ENCODE measurements around the gene WWOX. TPM values are rescaled to one million over a fixed set of nuclear protein-coding genes. Genes with fewer than 3 reads are reported as not detected.

Gene WWOX
- total and polyA plus RNA-seq, 2 of the 13 experiments (the other 11 are each of a cell fraction or from before 2014, with no cell fraction given) = 9.1 to 37.4 TPM

- BruUV-seq (replicated peaks) = no TSS peak
- no peak for TF ChIP-seq YY1 (IDR thresholded peaks at IDR 0.05; ENCODE audit: insufficient read depth, insufficient replicate concordance, low read depth, low read length)
- Histone ChIP-seq H3K36me3 (replicated peaks in 1 of 2; ENCODE audit: control insufficient read depth in 1 of 2, insufficient read depth in 2 of 2, low read length in 2 of 2) (no peaks in the 10 kb centered on the region), H4K20me1 (ENCODE audit: insufficient read depth, low read length) (no peaks in the 10 kb centered on the region), H3K79me2 (ENCODE audit: insufficient read depth, low read length) (no peaks in the 10 kb centered on the region), H3K27ac (ENCODE audit: extremely low read length, insufficient read depth, low read length) (no peak overlapping the region), H3K27me3 (ENCODE audit: control insufficient read depth in 1 of 2, insufficient read depth in 2 of 2, low read length in 2 of 2) (no peaks in the 10 kb centered on the region), H3K9me3 (ENCODE audit: low read length) (no peaks in the 10 kb centered on the region), H3K4me2 (ENCODE audit: low read depth, low read length) (no peak overlapping the region), H3K4me3 (replicated peaks in 1 of 3; ENCODE audit: insufficient read depth in 1 of 3, low read depth in 2 of 3, low read length in 3 of 3) (no peak overlapping the region), H3K4me1 (ENCODE audit: insufficient read depth, low read length) (peaks cover 69% of the 10 kb centered on the region), H2AFZ (ENCODE audit: low read length) (no peak overlapping the region), H3K9ac (ENCODE audit: insufficient read depth, low read depth, low read length) (no peak overlapping the region)
- intact Hi-C loops (cut with micrococcal nuclease; ENCODE audit: unreplicated experiment) = no loop called here
- no peak for DNase-seq (ENCODE audit: low spot score)
- CTCF ChIA-PET (ENCODE audit: low intra/inter-chr PET ratio, low total read pairs) = no interaction called here
- ATAC-seq = no peak
- no peak for FAIRE-seq
- POLR2A ChIA-PET = no interaction called here
- in situ Hi-C loops (cut with HindIII; ENCODE audit: extremely low pct_ligation_motif_present, low pct_unique_long_range_greater_than_20kb) = no loop called here
- WGBS (ENCODE audit: low lambda C conversion rate) = 97% methylated on average over 5 of the region's 5 CpGs
These were observed 192.2 kb downstream of the WWOX start for GRCh38 chr16:78291604-78292003.

DNA sequence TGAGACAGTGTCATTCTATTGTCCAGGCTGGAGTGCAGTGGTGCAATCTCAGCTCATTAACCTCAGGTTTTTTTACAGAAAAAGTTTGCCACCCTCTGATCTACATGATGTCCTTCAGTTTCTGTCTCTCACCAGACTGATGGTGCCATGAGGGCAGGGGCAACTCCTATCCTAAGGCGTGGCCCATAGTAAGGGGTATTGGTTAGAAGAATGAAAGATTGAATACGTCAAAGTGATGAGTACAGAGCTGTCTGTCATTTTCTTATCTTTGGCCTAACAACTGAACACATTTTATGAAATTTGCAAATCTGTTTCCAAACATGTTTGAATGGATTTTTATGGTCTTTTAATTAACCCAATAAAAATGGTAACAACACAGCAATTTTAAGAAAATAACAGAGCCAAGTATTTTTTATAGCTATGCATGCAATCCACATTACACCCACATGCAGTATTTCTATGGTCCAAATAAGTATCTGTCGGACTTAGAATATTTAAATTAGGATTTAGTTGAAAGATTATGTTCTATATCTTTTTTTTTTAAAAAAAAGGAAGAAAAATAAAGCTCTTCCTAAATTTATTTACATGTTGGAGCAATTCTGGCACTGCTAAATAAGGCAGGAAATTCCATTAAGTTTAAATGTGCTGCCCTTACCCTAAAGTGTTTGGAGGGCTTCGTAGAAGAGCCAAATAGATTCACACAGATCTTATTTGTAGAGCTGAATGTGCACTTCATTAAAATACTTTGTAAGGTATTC, 192.8 kb downstream of the WWOX start:
- H3K4me2 ChIP-seq (ENCODE audit: low read depth, low read length) = peak overlapping the region; percentile 62
- WGBS (ENCODE audit: low lambda C conversion rate) = 86% methylated on average over 4 of the region's 4 CpGs
- DNase-seq (ENCODE audit: low spot score) (no peak), FAIRE-seq (no peak), ATAC-seq (no peak)
- no peaks in the 10 kb centered on the region for H3K36me3 ChIP-seq (replicated peaks in 1 of 2; ENCODE audit: control insufficient read depth in 1 of 2, insufficient read depth in 2 of 2, low read length in 2 of 2)
- ChIA-PET POLR2A (interaction anchor here (1.0 to 2.0 kb wide), 7 partner anchors 8 to 214 kb away, joined by 3 to 12 read pairs (median 4); no protein-coding TSS in a partner anchor), CTCF (ENCODE audit: low intra/inter-chr PET ratio, low total read pairs) (no interaction called here)
- H3K9ac ChIP-seq (ENCODE audit: insufficient read depth, low read depth, low read length) = no peak overlapping the region
- H3K9me3 ChIP-seq (ENCODE audit: low read length) = no peaks in the 10 kb centered on the region
- TF ChIP-seq, protein P1, sequence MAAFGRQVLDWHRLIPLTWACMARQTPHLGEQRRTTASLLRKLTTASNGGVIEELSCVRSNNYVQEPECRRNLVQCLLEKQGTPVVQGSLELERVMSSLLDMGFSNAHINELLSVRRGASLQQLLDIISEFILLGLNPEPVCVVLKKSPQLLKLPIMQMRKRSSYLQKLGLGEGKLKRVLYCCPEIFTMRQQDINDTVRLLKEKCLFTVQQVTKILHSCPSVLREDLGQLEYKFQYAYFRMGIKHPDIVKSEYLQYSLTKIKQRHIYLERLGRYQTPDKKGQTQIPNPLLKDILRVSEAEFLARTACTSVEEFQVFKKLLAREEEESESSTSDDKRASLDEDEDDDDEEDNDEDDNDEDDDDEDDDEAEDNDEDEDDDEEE (CRISPR knock-in tag; IDR thresholded peaks at IDR 0.05) = no peak
- TF ChIP-seq ZSCAN9 (CRISPR knock-in tag; IDR thresholded peaks at IDR 0.05; ENCODE audit: borderline replicate concordance) = no peak
- no peak for TF ChIP-seq DZIP1 (CRISPR knock-in tag; IDR thresholded peaks at IDR 0.05)
- no peak for TF ChIP-seq ZNF224 (CRISPR knock-in tag; IDR thresholded peaks at IDR 0.05)
- no peak for TF ChIP-seq ZNF337 (CRISPR knock-in tag; IDR thresholded peaks at IDR 0.05; ENCODE audit: borderline replicate concordance, low read depth)
- TF ChIP-seq MED8 (CRISPR knock-in tag; IDR thresholded peaks at IDR 0.05; ENCODE audit: insufficient replicate concordance) = no peak
- TF ChIP-seq, protein P2, sequence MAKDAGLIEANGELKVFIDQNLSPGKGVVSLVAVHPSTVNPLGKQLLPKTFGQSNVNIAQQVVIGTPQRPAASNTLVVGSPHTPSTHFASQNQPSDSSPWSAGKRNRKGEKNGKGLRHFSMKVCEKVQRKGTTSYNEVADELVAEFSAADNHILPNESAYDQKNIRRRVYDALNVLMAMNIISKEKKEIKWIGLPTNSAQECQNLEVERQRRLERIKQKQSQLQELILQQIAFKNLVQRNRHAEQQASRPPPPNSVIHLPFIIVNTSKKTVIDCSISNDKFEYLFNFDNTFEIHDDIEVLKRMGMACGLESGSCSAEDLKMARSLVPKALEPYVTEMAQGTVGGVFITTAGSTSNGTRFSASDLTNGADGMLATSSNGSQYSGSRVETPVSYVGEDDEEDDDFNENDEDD (CRISPR knock-in tag; IDR thresholded peaks at IDR 0.05; ENCODE audit: borderline replicate concordance) = no peak
- TF ChIP-seq RFXAP (CRISPR knock-in tag; IDR thresholded peaks at IDR 0.05; ENCODE audit: borderline replicate concordance) = no peak
- no peaks in the 10 kb centered on the region for H3K27me3 ChIP-seq (ENCODE audit: control insufficient read depth in 1 of 2, insufficient read depth in 2 of 2, low read length in 2 of 2)
- BruUV-seq (replicated peaks) = TSS peak; percentile 77
- H3K4me1 ChIP-seq (ENCODE audit: insufficient read depth, low read length) = peaks cover 75% of the 10 kb centered on the region
- in situ Hi-C loops (cut with HindIII; ENCODE audit: extremely low pct_ligation_motif_present, low pct_unique_long_range_greater_than_20kb) = no loop called here
- intact Hi-C loops (cut with micrococcal nuclease; ENCODE audit: unreplicated experiment) = no loop called here
- H4K20me1 ChIP-seq (ENCODE audit: insufficient read depth, low read length) = no peaks in the 10 kb centered on the region
- H3K4me3 ChIP-seq (replicated peaks in 1 of 3; ENCODE audit: insufficient read depth in 1 of 3, low read depth in 2 of 3, low read length in 3 of 3) = no peak overlapping the region; a peak in 1 of 6 replicates
- H2AFZ ChIP-seq (ENCODE audit: low read length) = peak overlapping the region; percentile 68
- no peaks in the 10 kb centered on the region for H3K79me2 ChIP-seq (ENCODE audit: insufficient read depth, low read length)
- peak overlapping the region; percentile 78 for H3K27ac ChIP-seq (ENCODE audit: extremely low read length, insufficient read depth, low read length)
